NB4 (cell line): ENCODE data around the gene ADAMTS16.

Experiments used
- DNase-seq: peaks from one replicate; pipeline ENCODE4 v3.0.0; 2010; ENCODE audit warnings: low read depth
- H3K4me3 ChIP-seq: one replicate; pipeline ENCODE4 v1.5.1; 2011; ENCODE audit warnings: mild to moderate bottlenecking, low read depth, low read length, moderate library complexity
- CTCF ChIP-seq: IDR thresholded peaks from one replicate; pipeline ENCODE4 v1.5.1; 2012; ENCODE audit warnings: low read depth, low read length
- MAX ChIP-seq: IDR thresholded peaks from 2 replicates; pipeline ENCODE4 v1.6.1; 2011; ENCODE audit warnings: low read depth, low read length
- MYC ChIP-seq: IDR thresholded peaks from 2 replicates; pipeline ENCODE4 v1.6.1; 2011; ENCODE audit warnings: low read depth, low read length
- POLR2A ChIP-seq: IDR thresholded peaks from 2 replicates; pipeline ENCODE4 v1.6.1; 2011; ENCODE audit warnings: mild to moderate bottlenecking; ENCODE audit not compliant: insufficient read length; ENCODE audit errors: extremely low read depth

The ADAMTS16 gene

GRCh38 chr5:5155617-5156016 lies 15.5 kb downstream of the ADAMTS16 start:
- no peak overlapping the region for H3K4me3 ChIP-seq
- no peak for TF ChIP-seq MYC
- TF ChIP-seq MAX, result no peak
- no peak for TF ChIP-seq POLR2A
- TF ChIP-seq CTCF, result no peak
- peak; percentile 17 for DNase-seq

GRCh38 chr5:5156471-5157082 lies 16.4 kb downstream of the ADAMTS16 start:
- TF ChIP-seq MAX (no peak), CTCF (no peak), POLR2A (no peak), MYC (no peak)
- no peak overlapping the region for H3K4me3 ChIP-seq
- DNase-seq, result no peak

GRCh38 chr5:5158472-5158895 lies 18.4 kb downstream of the ADAMTS16 start:
- DNase-seq, result no peak
- no peak for TF ChIP-seq MYC
- no peak for TF ChIP-seq CTCF
- TF ChIP-seq POLR2A, result no peak
- TF ChIP-seq MAX, result no peak
- H3K4me3 ChIP-seq, result no peak overlapping the region

GRCh38 chr5:5159282-5160103 lies 19.4 kb downstream of the ADAMTS16 start:
- H3K4me3 ChIP-seq, result no peak overlapping the region
- TF ChIP-seq POLR2A, result no peak
- no peak for TF ChIP-seq MAX
- no peak for TF ChIP-seq MYC
- TF ChIP-seq CTCF, result no peak
- DNase-seq, result no peak

- no peak for DNase-seq
- no peak for TF ChIP-seq POLR2A
- no peak for TF ChIP-seq CTCF
- TF ChIP-seq MAX, result no peak
- no peak for TF ChIP-seq MYC
- no peak overlapping the region for H3K4me3 ChIP-seq
Measured at GRCh38 chr5:5164163-5164562, 24.0 kb downstream of the ADAMTS16 start.
